Calu3 (cell line): ENCODE data around the gene RITA1. TPM values are rescaled to one million over a fixed set of nuclear protein-coding genes. Genes with fewer than 3 reads are reported as not detected.
A peak's percentile ranks its signal among the peaks of the same experiment; 100 is the strongest.

Experiments used
- BruUV-seq: library from RNA; stranded (reverse); fragments of 400-500 nt; replicated peaks from 2 replicates; lab custom pipeline; 2021; lab: Mats Ljungman, UMichigan
- CTCF ChIA-PET: fragments of 300-600 bp; sonication (Branson Sonifier 250); formaldehyde crosslinking; loops from one replicate; lab custom pipeline; 2022; ENCODE audit warnings: antibody characterized with exemption; lab: Charles Lee
- DNase-seq: peaks from one replicate; pipeline ENCODE4 v3.0.0; 2022
- H3K27ac Mint-ChIP-seq: one replicate; pipeline ENCODE4 v1.8.0; 2022; ENCODE audit warnings: mixed read lengths; ENCODE audit not compliant: unreplicated experiment
- H3K27me3 Mint-ChIP-seq: one replicate; pipeline ENCODE4 v1.8.0; 2022; ENCODE audit warnings: mixed read lengths; ENCODE audit not compliant: unreplicated experiment
- H3K36me3 Mint-ChIP-seq: one replicate; pipeline ENCODE4 v1.8.0; 2022; ENCODE audit warnings: mild to moderate bottlenecking, moderate library complexity, mixed read lengths; ENCODE audit not compliant: insufficient read depth, unreplicated experiment
- H3K4me1 Mint-ChIP-seq: one replicate; pipeline ENCODE4 v1.8.0; 2022; ENCODE audit warnings: mild to moderate bottlenecking, low read depth, mixed read lengths; ENCODE audit not compliant: unreplicated experiment
- H3K4me3 Mint-ChIP-seq: one replicate; pipeline ENCODE4 v1.8.0; 2022; ENCODE audit warnings: mild to moderate bottlenecking, low read depth, moderate library complexity, mixed read lengths; ENCODE audit not compliant: unreplicated experiment
- H3K9me3 Mint-ChIP-seq: one replicate; pipeline ENCODE4 v1.8.0; 2022; ENCODE audit warnings: low read depth, mixed read lengths; ENCODE audit not compliant: unreplicated experiment
- CTCF ChIP-seq: fragments of 200-600 bp; IDR thresholded peaks from one replicate; pipeline ENCODE4 v1.8.0; 2022; ENCODE audit warnings: antibody characterized with exemption; ENCODE audit not compliant: unreplicated experiment
- intact Hi-C: fragments of 100-400 bp; cut with micrococcal nuclease; formaldehyde crosslinking; loops from one replicate; pipeline ENCODE4 v1.10.0; 2022; ENCODE audit not compliant: unreplicated experiment
- total RNA-seq: library from RNA; stranded (reverse); gene quantifications from 2 replicates; pipeline ENCODE4 v1.2.3, GENCODE V29; 2022

The RITA1 gene
- total RNA-seq, 1 experiment from 2014 or later, result 27.4 TPM

GRCh38 chr12:113194971-113195391 is 9.5 kb downstream of the RITA1 start:
- peaks cover 26% of the 10 kb centered on the region for H3K36me3 Mint-ChIP-seq
- H3K27me3 Mint-ChIP-seq, result no peaks in the 10 kb centered on the region
- DNase-seq, result no peak
- TF ChIP-seq CTCF, result no peak
- H3K27ac Mint-ChIP-seq, result no peak overlapping the region
- H3K4me1 Mint-ChIP-seq, result peaks cover 13% of the 10 kb centered on the region
- BruUV-seq, result no TSS peak
- no peak overlapping the region for H3K4me3 Mint-ChIP-seq
- CTCF ChIA-PET, result interaction anchor here (0.7 to 1.5 kb wide), 2 partner anchors 28 to 98 kb away, joined by 4 to 5 read pairs; no protein-coding TSS in a partner anchor
- intact Hi-C loops, result loop anchor here (5.0 kb wide), 4 partner anchors 47 to 227 kb away; partner anchors contain the start of genes PLBD2 and SDSL
- no peaks in the 10 kb centered on the region for H3K9me3 Mint-ChIP-seq

- Mint-ChIP-seq H3K9me3 (no peaks in the 10 kb centered on the region), H3K4me3 (no peak overlapping the region), H3K27me3 (no peaks in the 10 kb centered on the region), H3K4me1 (peaks cover 13% of the 10 kb centered on the region), H3K27ac (peak overlapping the region; percentile 10), H3K36me3 (peaks cover 26% of the 10 kb centered on the region)
- no peak for TF ChIP-seq CTCF
- CTCF ChIA-PET, result interaction anchor here (1.5 kb wide), 1 partner anchor 28 kb away, joined by 4 read pairs; no protein-coding TSS in a partner anchor
- DNase-seq, result no peak
- no TSS peak for BruUV-seq
- intact Hi-C loops, result loop anchor here (5.0 kb wide), 4 partner anchors 47 to 227 kb away; partner anchors contain the start of genes PLBD2 and SDSL
Measured at GRCh38 chr12:113195598-113195997, 10.1 kb downstream of the RITA1 start.

- H3K36me3 Mint-ChIP-seq, result peaks cover 18% of the 10 kb centered on the region
- intact Hi-C loops, result loop anchor here (5.0 kb wide), 4 partner anchors 46 to 226 kb away; partner anchors contain the start of genes PLBD2 and SDSL
- CTCF ChIA-PET, result no interaction called here
- H3K4me3 Mint-ChIP-seq, result no peak overlapping the region
- TF ChIP-seq CTCF, result no peak
- peaks cover 13% of the 10 kb centered on the region for H3K4me1 Mint-ChIP-seq
- no TSS peak for BruUV-seq
- no peaks in the 10 kb centered on the region for H3K9me3 Mint-ChIP-seq
- DNase-seq, result no peak
- H3K27ac Mint-ChIP-seq, result no peak overlapping the region
- no peaks in the 10 kb centered on the region for H3K27me3 Mint-ChIP-seq
Measured at GRCh38 chr12:113196582-113196981, 11.1 kb downstream of the RITA1 start.

- H3K4me3 Mint-ChIP-seq, result no peak overlapping the region
- peaks cover 13% of the 10 kb centered on the region for H3K4me1 Mint-ChIP-seq
- H3K27me3 Mint-ChIP-seq, result no peaks in the 10 kb centered on the region
- no peaks in the 10 kb centered on the region for H3K9me3 Mint-ChIP-seq
- H3K36me3 Mint-ChIP-seq, result peaks cover 14% of the 10 kb centered on the region
- no TSS peak for BruUV-seq
- intact Hi-C loops, result loop anchor here (5.0 kb wide), 4 partner anchors 45 to 225 kb away; partner anchors contain the start of genes PLBD2 and SDSL
- peak overlapping the region; percentile 42 for H3K27ac Mint-ChIP-seq
- CTCF ChIA-PET, result interaction anchor here (0.6 kb wide), 8 partner anchors 10 to 43 kb away, joined by 3 to 8 read pairs (median 4); partner anchors contain the start of gene DDX54
- peak; percentile 81 for DNase-seq
- TF ChIP-seq CTCF, result peak; percentile 57
Measured at GRCh38 chr12:113196990-113197389, 11.5 kb downstream of the RITA1 start.
